Erythroblast (primary cell): ENCODE measurements around the gene PLB1.

Source experiments
- GATA1 ChIP-seq: IDR thresholded peaks from 2 replicates; pipeline ENCODE4 v1.6.1; 2011; ENCODE audit warnings: low read depth, mild to moderate bottlenecking, control low read depth, low read length, moderate library complexity
- POLR2A ChIP-seq: IDR thresholded peaks from 2 replicates; pipeline ENCODE4 v1.6.1; 2011; ENCODE audit warnings: mild to moderate bottlenecking, low read length

- no peak for TF ChIP-seq POLR2A
- TF ChIP-seq GATA1 = no peak
Measured at GRCh38 chr2:28626376-28626775, 130.5 kb downstream of the PLB1 start.
